PC-9 (cell line): ENCODE measurements around the gene RTN4IP1. TPM values are rescaled to one million over a fixed set of nuclear protein-coding genes. Genes with fewer than 3 reads are reported as not detected.
A peak's percentile ranks its signal among the peaks of the same experiment; 100 is the strongest.

ENCODE experiments used
- BruUV-seq: library from RNA; stranded (reverse); fragments of 400-500 nt; replicated peaks from 2 replicates; lab custom pipeline; 2021; lab: Mats Ljungman, UMichigan
- CTCF ChIA-PET: fragments of 300-600 bp; sonication (Branson Sonifier 250); formaldehyde crosslinking; loops from one replicate; lab custom pipeline; 2022; ENCODE audit warnings: antibody characterized with exemption; lab: Charles Lee
- POLR2A ChIA-PET: fragments of 300-600 bp; sonication (Branson Sonifier 250); formaldehyde crosslinking; loops from one replicate; lab custom pipeline; 2022; ENCODE audit warnings: antibody characterized with exemption; ENCODE audit not compliant: unreplicated experiment; lab: Charles Lee
- DNase-seq, 2 experiments: peaks; one replicate each; pipeline versions ENCODE4 v3.0.0 to v3.0.0-alpha.2; 2015 to 2022; ENCODE audit warnings: mixed read lengths in 1 of 2
- H2AFZ ChIP-seq: fragments of 200-600 bp; sonication (generic); 2 replicates; pipeline ENCODE4 v1.8.1; 2017; ENCODE audit warnings: antibody characterized with exemption
- H3F3A ChIP-seq: fragments of 200-600 bp; sonication (generic); 2 replicates; pipeline ENCODE4 v1.8.1; 2017; ENCODE audit warnings: antibody characterized with exemption, mild to moderate bottlenecking, low read depth; ENCODE audit not compliant: insufficient read depth
- H3K27ac ChIP-seq: fragments of 200-600 bp; sonication (generic); 2 replicates; pipeline ENCODE4 v1.6.1; 2016; ENCODE audit warnings: mixed run types
- H3K27me3 ChIP-seq: fragments of 200-600 bp; sonication (generic); 2 replicates; pipeline ENCODE4 v1.6.1; 2016; ENCODE audit warnings: low read depth, mixed run types; ENCODE audit not compliant: insufficient read depth
- H3K36me3 ChIP-seq: fragments of 200-600 bp; sonication (generic); 2 replicates; pipeline ENCODE4 v1.6.1; 2016; ENCODE audit warnings: low read depth, mixed run types
- H3K4me1 ChIP-seq: fragments of 200-600 bp; sonication (generic); replicated peaks from 2 replicates; pipeline ENCODE4 v1.6.1; 2016; ENCODE audit warnings: mixed run types; ENCODE audit not compliant: insufficient read depth
- H3K4me2 ChIP-seq: fragments of 200-600 bp; sonication (generic); 2 replicates; pipeline ENCODE4 v1.6.1; 2017; ENCODE audit warnings: mixed run types
- H3K4me3 ChIP-seq: fragments of 200-600 bp; sonication (generic); 2 replicates; pipeline ENCODE4 v1.6.1; 2016; ENCODE audit warnings: mixed run types
- H3K79me2 ChIP-seq: fragments of 200-600 bp; sonication (generic); 2 replicates; pipeline ENCODE4 v1.6.1; 2017; ENCODE audit warnings: low read depth, mixed run types
- H3K9me2 ChIP-seq: fragments of 200-600 bp; sonication (generic); 2 replicates; pipeline ENCODE4 v1.8.1; 2017; ENCODE audit warnings: mild to moderate bottlenecking; ENCODE audit not compliant: insufficient read depth
- H3K9me3 ChIP-seq: fragments of 200-600 bp; sonication (generic); 2 replicates; pipeline ENCODE4 v1.8.1; 2016; ENCODE audit warnings: low read depth; ENCODE audit not compliant: insufficient read depth
- H4K20me1 ChIP-seq: fragments of 200-600 bp; sonication (generic); 2 replicates; pipeline ENCODE4 v1.8.1; 2017; ENCODE audit not compliant: insufficient read depth
- CTCF ChIP-seq: fragments of 200-600 bp; sonication (generic); conservative IDR thresholded peaks from 2 replicates; pipeline ENCODE4 v1.6.1; 2017; ENCODE audit warnings: mixed run types, antibody characterized with exemption, mild to moderate bottlenecking, moderate library complexity
- EZH2 ChIP-seq: fragments of 200-600 bp; sonication (generic); IDR thresholded peaks from 2 replicates; pipeline ENCODE4 v1.8.0; 2017; ENCODE audit warnings: antibody characterized with exemption, low read depth
- intact Hi-C: fragments of 100-400 bp; cut with micrococcal nuclease; formaldehyde crosslinking; loops from one replicate; pipeline ENCODE4 v1.10.0; 2022; ENCODE audit not compliant: unreplicated experiment
- total RNA-seq: library from RNA; stranded (reverse); gene quantifications from 2 replicates; pipeline ENCODE4 v1.2.3, GENCODE V29; 2021

Gene RTN4IP1
- total RNA-seq, 1 experiment from 2014 or later = 10.0 TPM

GRCh38 chr6:106611030-106611429, 18.3 kb downstream of the RTN4IP1 start:
- CTCF ChIA-PET = no interaction called here
- H3K27me3 ChIP-seq = no peaks in the 10 kb centered on the region
- TF ChIP-seq CTCF (no peak), EZH2 (no peak)
- no peaks in the 10 kb centered on the region for H3K79me2 ChIP-seq
- H3K27ac ChIP-seq = no peak overlapping the region
- 0 out of 2 replicates have a peak, but pooled peaks cover 12% of the 10 kb centered on the region for H3K36me3 ChIP-seq
- no peaks in the 10 kb centered on the region for H3K9me2 ChIP-seq
- POLR2A ChIA-PET = interaction anchor here (0.6 kb wide), 1 partner anchor 356 kb away, joined by 4 read pairs; no protein-coding TSS in a partner anchor
- H4K20me1 ChIP-seq = no peaks in the 10 kb centered on the region
- H3K9me3 ChIP-seq = no peaks in the 10 kb centered on the region
- no TSS peak for BruUV-seq
- no peaks in the 10 kb centered on the region for H3K4me1 ChIP-seq
- intact Hi-C loops = no loop called here
- no peak overlapping the region for H3K4me2 ChIP-seq
- H2AFZ ChIP-seq = no peak overlapping the region
- no peaks in the 10 kb centered on the region for H3F3A ChIP-seq
- no peak overlapping the region for H3K4me3 ChIP-seq
- no peak for DNase-seq

- H3K4me3 ChIP-seq = no peak overlapping the region
- DNase-seq = peak in 1 of 2 experiments; percentile 29
- no peaks in the 10 kb centered on the region for H3F3A ChIP-seq
- H3K36me3 ChIP-seq = 0 out of 2 replicates have a peak, but pooled peaks cover 12% of the 10 kb centered on the region
- no peaks in the 10 kb centered on the region for H3K4me1 ChIP-seq
- no peaks in the 10 kb centered on the region for H4K20me1 ChIP-seq
- TF ChIP-seq EZH2 (no peak), CTCF (peak; percentile 66)
- no peaks in the 10 kb centered on the region for H3K9me2 ChIP-seq
- no peaks in the 10 kb centered on the region for H3K27me3 ChIP-seq
- H3K27ac ChIP-seq = no peak overlapping the region
- ChIA-PET CTCF (interaction anchor here (0.5 to 0.7 kb wide), 5 partner anchors 31 to 297 kb away, joined by 3 to 4 read pairs (median 3); no protein-coding TSS in a partner anchor), POLR2A (interaction anchor here (0.5 to 0.7 kb wide), 4 partner anchors 137 to 1524 kb away, joined by 3 to 7 read pairs (median 5); no protein-coding TSS in a partner anchor)
- H3K4me2 ChIP-seq = no peak overlapping the region
- H2AFZ ChIP-seq = no peak overlapping the region
- no peaks in the 10 kb centered on the region for H3K79me2 ChIP-seq
- no peaks in the 10 kb centered on the region for H3K9me3 ChIP-seq
- BruUV-seq = no TSS peak
- intact Hi-C loops = loop anchor here (2.0 kb wide), 1 partner anchor 189 kb away; no protein-coding TSS in a partner anchor
Observed at GRCh38 chr6:106609699-106610098, 19.6 kb downstream of the RTN4IP1 start.

- no peak overlapping the region for H3K27ac ChIP-seq
- POLR2A ChIA-PET = no interaction called here
- H3K79me2 ChIP-seq = no peaks in the 10 kb centered on the region
- H3K9me2 ChIP-seq = no peaks in the 10 kb centered on the region
- BruUV-seq = no TSS peak
- H3K36me3 ChIP-seq = 0 out of 2 replicates have a peak, but pooled peaks cover 12% of the 10 kb centered on the region
- no peak for TF ChIP-seq EZH2
- peak; percentile 89 for TF ChIP-seq CTCF
- no peak overlapping the region for H3K4me3 ChIP-seq
- H3K4me2 ChIP-seq = no peak overlapping the region
- peak; percentile 10 to 47 for DNase-seq
- CTCF ChIA-PET = interaction anchor here (1.5 to 1.6 kb wide), 2 partner anchors 196 to 371 kb away, joined by 4 to 5 read pairs; no protein-coding TSS in a partner anchor
- H4K20me1 ChIP-seq = no peaks in the 10 kb centered on the region
- intact Hi-C loops = loop anchor here (1.0 to 2.0 kb wide), 2 partner anchors 191 to 371 kb away; no protein-coding TSS in a partner anchor
- H3K27me3 ChIP-seq = no peaks in the 10 kb centered on the region
- no peak overlapping the region for H2AFZ ChIP-seq
- H3F3A ChIP-seq = no peaks in the 10 kb centered on the region
- no peaks in the 10 kb centered on the region for H3K4me1 ChIP-seq
- no peaks in the 10 kb centered on the region for H3K9me3 ChIP-seq
Observed at GRCh38 chr6:106608080-106608668, 21.1 kb downstream of the RTN4IP1 start.
